ENCODE data around the gene SMIM26.
A peak's percentile ranks its signal among the peaks of the same experiment; 100 is the strongest.

The SMIM26 gene

GRCh38 chr20:18541741-18542140 lies 25.5 kb upstream of the SMIM26 start:
- Histone ChIP-seq H3K27ac (ENCODE audit: low read depth, low read length) (no peak overlapping the region), H3K4me1 (ENCODE audit: control insufficient read depth, insufficient read depth, low read length) (no peaks in the 10 kb centered on the region), H3K36me3 (ENCODE audit: control insufficient read depth, insufficient read depth, low read length) (peaks cover 13% of the 10 kb centered on the region)

GRCh38 chr20:18543216-18543615 lies 24.0 kb upstream of the SMIM26 start:
- H3K27ac ChIP-seq (ENCODE audit: low read depth, low read length): no peak overlapping the region
- H3K4me1 ChIP-seq (ENCODE audit: control insufficient read depth, insufficient read depth, low read length): no peaks in the 10 kb centered on the region
- no peak overlapping the region for H3K9ac ChIP-seq (ENCODE audit: low read length)
- H3K27me3 ChIP-seq (ENCODE audit: control insufficient read depth, insufficient read depth, low read length): no peaks in the 10 kb centered on the region
- H3K4me3 ChIP-seq (ENCODE audit: low read length): no peak overlapping the region
- peaks cover 13% of the 10 kb centered on the region for H3K36me3 ChIP-seq (ENCODE audit: control insufficient read depth, insufficient read depth, low read length)

More at GRCh38 chr20:18541741-18542140, 25.5 kb upstream of the SMIM26 start:
- no peaks in the 10 kb centered on the region for H3K27me3 ChIP-seq (ENCODE audit: control insufficient read depth, insufficient read depth, low read length)
- H3K4me3 ChIP-seq (ENCODE audit: low read length): no peak overlapping the region
- H3K9ac ChIP-seq (ENCODE audit: low read length): no peak overlapping the region

- no peak overlapping the region for H3K27ac ChIP-seq (ENCODE audit: low read depth, low read length)
- H3K36me3 ChIP-seq (ENCODE audit: control insufficient read depth, insufficient read depth, low read length): peaks cover 13% of the 10 kb centered on the region
- no peak overlapping the region for H3K9ac ChIP-seq (ENCODE audit: low read length)
- H3K27me3 ChIP-seq (ENCODE audit: control insufficient read depth, insufficient read depth, low read length): no peaks in the 10 kb centered on the region
- H3K4me1 ChIP-seq (ENCODE audit: control insufficient read depth, insufficient read depth, low read length): no peaks in the 10 kb centered on the region
- H3K4me3 ChIP-seq (ENCODE audit: low read length): no peak overlapping the region
These were observed 23.3 kb upstream of the SMIM26 start for GRCh38 chr20:18543932-18544331.

- Histone ChIP-seq H3K27me3 (ENCODE audit: control insufficient read depth, insufficient read depth, low read length) (no peaks in the 10 kb centered on the region), H3K4me3 (ENCODE audit: low read length) (no peak overlapping the region), H3K9ac (ENCODE audit: low read length) (no peak overlapping the region), H3K27ac (ENCODE audit: low read depth, low read length) (no peak overlapping the region), H3K36me3 (ENCODE audit: control insufficient read depth, insufficient read depth, low read length) (peaks cover 10% of the 10 kb centered on the region), H3K4me1 (ENCODE audit: control insufficient read depth, insufficient read depth, low read length) (no peaks in the 10 kb centered on the region)
These were observed 21.7 kb upstream of the SMIM26 start for GRCh38 chr20:18545566-18545965.

- no peaks in the 10 kb centered on the region for H3K27me3 ChIP-seq (ENCODE audit: control insufficient read depth, insufficient read depth, low read length)
- peaks cover 7% of the 10 kb centered on the region for H3K36me3 ChIP-seq (ENCODE audit: control insufficient read depth, insufficient read depth, low read length)
- no peak overlapping the region for H3K4me3 ChIP-seq (ENCODE audit: low read length)
- H3K9ac ChIP-seq (ENCODE audit: low read length): no peak overlapping the region
- no peaks in the 10 kb centered on the region for H3K4me1 ChIP-seq (ENCODE audit: control insufficient read depth, insufficient read depth, low read length)
- no peak overlapping the region for H3K27ac ChIP-seq (ENCODE audit: low read depth, low read length)
These were observed 18.8 kb upstream of the SMIM26 start for GRCh38 chr20:18548465-18548864.

- H3K27ac ChIP-seq (ENCODE audit: low read depth, low read length): no peak overlapping the region
- H3K4me3 ChIP-seq (ENCODE audit: low read length): no peak overlapping the region
- H3K36me3 ChIP-seq (ENCODE audit: control insufficient read depth, insufficient read depth, low read length): peaks cover 5% of the 10 kb centered on the region
- no peak overlapping the region for H3K9ac ChIP-seq (ENCODE audit: low read length)
- H3K27me3 ChIP-seq (ENCODE audit: control insufficient read depth, insufficient read depth, low read length): no peaks in the 10 kb centered on the region
- H3K4me1 ChIP-seq (ENCODE audit: control insufficient read depth, insufficient read depth, low read length): no peaks in the 10 kb centered on the region
These were observed 13.5 kb upstream of the SMIM26 start for GRCh38 chr20:18553746-18554145.

- peak overlapping the region; percentile 99 for H3K9ac ChIP-seq (ENCODE audit: low read length)
- H3K36me3 ChIP-seq (ENCODE audit: control insufficient read depth, insufficient read depth, low read length): peaks cover 5% of the 10 kb centered on the region
- H3K27ac ChIP-seq (ENCODE audit: low read depth, low read length): peak overlapping the region; percentile 95
- H3K4me1 ChIP-seq (ENCODE audit: control insufficient read depth, insufficient read depth, low read length): peaks cover 4% of the 10 kb centered on the region
- H3K4me3 ChIP-seq (ENCODE audit: low read length): peak overlapping the region; percentile 99
- H3K27me3 ChIP-seq (ENCODE audit: control insufficient read depth, insufficient read depth, low read length): no peaks in the 10 kb centered on the region
These were observed 483 bp downstream of the SMIM26 start for GRCh38 chr20:18567739-18568091.

- Histone ChIP-seq H3K36me3 (ENCODE audit: control insufficient read depth, insufficient read depth, low read length) (peaks cover 5% of the 10 kb centered on the region), H3K4me3 (ENCODE audit: low read length) (no peak overlapping the region), H3K9ac (ENCODE audit: low read length) (no peak overlapping the region), H3K27ac (ENCODE audit: low read depth, low read length) (no peak overlapping the region), H3K27me3 (ENCODE audit: control insufficient read depth, insufficient read depth, low read length) (no peaks in the 10 kb centered on the region), H3K4me1 (ENCODE audit: control insufficient read depth, insufficient read depth, low read length) (peaks cover 4% of the 10 kb centered on the region)
These were observed 3.8 kb downstream of the SMIM26 start for GRCh38 chr20:18571009-18571408.

GRCh38 chr20:18571578-18571977 lies 4.3 kb downstream of the SMIM26 start:
- Histone ChIP-seq H3K4me3 (ENCODE audit: low read length) (no peak overlapping the region), H3K9ac (ENCODE audit: low read length) (no peak overlapping the region), H3K27ac (ENCODE audit: low read depth, low read length) (no peak overlapping the region), H3K27me3 (ENCODE audit: control insufficient read depth, insufficient read depth, low read length) (no peaks in the 10 kb centered on the region), H3K36me3 (ENCODE audit: control insufficient read depth, insufficient read depth, low read length) (peaks cover 5% of the 10 kb centered on the region), H3K4me1 (ENCODE audit: control insufficient read depth, insufficient read depth, low read length) (peaks cover 4% of the 10 kb centered on the region)

- H3K36me3 ChIP-seq (ENCODE audit: control insufficient read depth, insufficient read depth, low read length): no peaks in the 10 kb centered on the region
These were observed 10.7 kb downstream of the SMIM26 start for GRCh38 chr20:18577942-18578341.

GRCh38 chr20:18578581-18578980 lies 11.3 kb downstream of the SMIM26 start:
- H3K36me3 ChIP-seq (ENCODE audit: control insufficient read depth, insufficient read depth, low read length): no peaks in the 10 kb centered on the region
- no peaks in the 10 kb centered on the region for H3K27me3 ChIP-seq (ENCODE audit: control insufficient read depth, insufficient read depth, low read length)
- H3K4me1 ChIP-seq (ENCODE audit: control insufficient read depth, insufficient read depth, low read length): no peaks in the 10 kb centered on the region
- H3K9ac ChIP-seq (ENCODE audit: low read length): no peak overlapping the region
- H3K4me3 ChIP-seq (ENCODE audit: low read length): no peak overlapping the region
- H3K27ac ChIP-seq (ENCODE audit: low read depth, low read length): no peak overlapping the region

More at GRCh38 chr20:18577942-18578341, 10.7 kb downstream of the SMIM26 start:
- Histone ChIP-seq H3K4me3 (ENCODE audit: low read length) (no peak overlapping the region), H3K9ac (ENCODE audit: low read length) (no peak overlapping the region), H3K4me1 (ENCODE audit: control insufficient read depth, insufficient read depth, low read length) (no peaks in the 10 kb centered on the region), H3K27ac (ENCODE audit: low read depth, low read length) (no peak overlapping the region), H3K27me3 (ENCODE audit: control insufficient read depth, insufficient read depth, low read length) (no peaks in the 10 kb centered on the region)

GRCh38 chr20:18580012-18580411 lies 12.8 kb downstream of the SMIM26 start:
- no peaks in the 10 kb centered on the region for H3K27me3 ChIP-seq (ENCODE audit: control insufficient read depth, insufficient read depth, low read length)
- no peak overlapping the region for H3K27ac ChIP-seq (ENCODE audit: low read depth, low read length)
- H3K4me1 ChIP-seq (ENCODE audit: control insufficient read depth, insufficient read depth, low read length): no peaks in the 10 kb centered on the region
- H3K36me3 ChIP-seq (ENCODE audit: control insufficient read depth, insufficient read depth, low read length): no peaks in the 10 kb centered on the region
- no peak overlapping the region for H3K4me3 ChIP-seq (ENCODE audit: low read length)
- H3K9ac ChIP-seq (ENCODE audit: low read length): no peak overlapping the region

GRCh38 chr20:18585134-18585533 lies 17.9 kb downstream of the SMIM26 start:
- H3K4me3 ChIP-seq (ENCODE audit: low read length): no peak overlapping the region
- H3K9ac ChIP-seq (ENCODE audit: low read length): no peak overlapping the region
- H3K36me3 ChIP-seq (ENCODE audit: control insufficient read depth, insufficient read depth, low read length): no peaks in the 10 kb centered on the region
- no peaks in the 10 kb centered on the region for H3K27me3 ChIP-seq (ENCODE audit: control insufficient read depth, insufficient read depth, low read length)
- no peaks in the 10 kb centered on the region for H3K4me1 ChIP-seq (ENCODE audit: control insufficient read depth, insufficient read depth, low read length)
- no peak overlapping the region for H3K27ac ChIP-seq (ENCODE audit: low read depth, low read length)

Measured in rectal smooth muscle tissue (tissue), 1 donor.